ENCODE results near the gene UNCX.

DNA sequence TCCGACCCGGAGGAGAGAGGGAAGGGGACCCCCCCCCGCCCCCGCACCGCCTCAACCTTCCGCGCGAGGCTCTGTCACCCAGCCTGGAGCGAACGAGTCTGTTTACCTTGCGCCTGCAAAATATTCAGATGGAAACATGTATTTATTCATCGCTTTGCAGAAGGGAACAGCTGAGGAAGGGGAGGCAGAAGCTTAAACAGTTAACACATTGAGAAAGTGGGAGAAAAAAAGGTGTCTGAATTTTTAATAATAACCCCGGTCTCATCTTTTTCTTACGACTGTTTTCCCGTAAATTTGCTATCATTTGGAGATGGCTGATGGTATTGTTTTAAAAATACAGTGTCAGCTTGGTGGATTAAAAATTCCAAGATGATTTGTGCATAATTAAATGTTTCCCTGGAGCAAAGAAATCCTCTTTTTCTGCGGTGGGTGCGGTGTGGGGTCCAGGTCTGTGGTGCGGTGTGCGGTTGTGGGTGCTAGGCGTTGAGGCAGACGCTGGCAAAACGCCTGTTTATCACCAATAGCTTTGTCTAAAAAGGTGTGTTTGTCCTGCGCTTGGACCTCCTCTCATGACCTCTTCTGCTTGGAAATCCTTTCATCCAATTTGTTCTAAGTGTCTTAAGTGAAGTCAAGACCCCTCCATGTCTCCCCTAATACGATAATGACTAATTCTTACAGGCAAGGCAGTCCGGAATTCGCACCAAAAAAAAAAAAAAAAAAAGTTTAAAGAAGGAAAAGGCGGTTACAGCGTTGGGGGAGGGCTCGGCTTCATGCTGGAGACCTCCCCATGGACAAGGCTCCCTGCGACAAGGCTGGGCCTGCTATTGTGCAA lies 1.6 kb downstream of the UNCX start:
- TF ChIP-seq, protein P1, sequence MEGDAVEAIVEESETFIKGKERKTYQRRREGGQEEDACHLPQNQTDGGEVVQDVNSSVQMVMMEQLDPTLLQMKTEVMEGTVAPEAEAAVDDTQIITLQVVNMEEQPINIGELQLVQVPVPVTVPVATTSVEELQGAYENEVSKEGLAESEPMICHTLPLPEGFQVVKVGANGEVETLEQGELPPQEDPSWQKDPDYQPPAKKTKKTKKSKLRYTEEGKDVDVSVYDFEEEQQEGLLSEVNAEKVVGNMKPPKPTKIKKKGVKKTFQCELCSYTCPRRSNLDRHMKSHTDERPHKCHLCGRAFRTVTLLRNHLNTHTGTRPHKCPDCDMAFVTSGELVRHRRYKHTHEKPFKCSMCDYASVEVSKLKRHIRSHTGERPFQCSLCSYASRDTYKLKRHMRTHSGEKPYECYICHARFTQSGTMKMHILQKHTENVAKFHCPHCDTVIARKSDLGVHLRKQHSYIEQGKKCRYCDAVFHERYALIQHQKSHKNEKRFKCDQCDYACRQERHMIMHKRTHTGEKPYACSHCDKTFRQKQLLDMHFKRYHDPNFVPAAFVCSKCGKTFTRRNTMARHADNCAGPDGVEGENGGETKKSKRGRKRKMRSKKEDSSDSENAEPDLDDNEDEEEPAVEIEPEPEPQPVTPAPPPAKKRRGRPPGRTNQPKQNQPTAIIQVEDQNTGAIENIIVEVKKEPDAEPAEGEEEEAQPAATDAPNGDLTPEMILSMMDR (IDR thresholded peaks at IDR 0.05; ENCODE audit: low read length) = no peak
- no peak for TF ChIP-seq EZH2phosphoT487 (IDR thresholded peaks at IDR 0.05; ENCODE audit: low read length)
